Dedifferentiated amniotic fluid mesenchymal stem cell (primary cell): ENCODE results near the gene CNBD2.
"Not testable (repeated sequence)": the region's sequence is repeated elsewhere in the genome, so short reads cannot be mapped to it uniquely, and the experiment has no call there.

ENCODE experiments used
- DNase-seq: peaks from one replicate; pipeline ENCODE4 v3.0.0-alpha.2; 2016; ENCODE audit errors: extremely low spot score

Gene CNBD2

DNA sequence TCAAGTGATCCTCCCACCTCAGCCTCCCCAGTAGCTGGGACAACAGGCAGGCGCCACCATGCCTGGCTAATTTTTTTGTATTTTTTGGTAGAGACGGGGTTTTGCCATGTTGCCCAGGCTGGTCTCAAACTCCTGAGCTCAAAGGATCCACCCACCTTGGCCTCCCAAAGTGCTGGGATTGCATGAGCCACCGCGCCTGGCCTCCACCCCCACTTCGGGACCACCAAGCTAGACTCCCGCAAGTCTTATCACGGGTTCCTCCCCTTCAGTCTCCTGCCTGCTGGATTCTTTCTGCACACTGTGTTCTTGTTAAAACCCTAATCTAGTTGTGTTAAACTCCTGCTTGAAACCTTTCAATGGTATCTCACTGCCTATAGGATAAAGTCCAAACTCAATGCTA lies 57.7 kb downstream of the CNBD2 start:
- not testable (repeated sequence) for DNase-seq

GRCh38 chr20:36028106-36028808 lies 59.9 kb downstream of the CNBD2 start:
- DNase-seq, result no peak

- DNase-seq, result peak; percentile 18
Observed at GRCh38 chr20:36030149-36030548, 61.8 kb downstream of the CNBD2 start.

DNA sequence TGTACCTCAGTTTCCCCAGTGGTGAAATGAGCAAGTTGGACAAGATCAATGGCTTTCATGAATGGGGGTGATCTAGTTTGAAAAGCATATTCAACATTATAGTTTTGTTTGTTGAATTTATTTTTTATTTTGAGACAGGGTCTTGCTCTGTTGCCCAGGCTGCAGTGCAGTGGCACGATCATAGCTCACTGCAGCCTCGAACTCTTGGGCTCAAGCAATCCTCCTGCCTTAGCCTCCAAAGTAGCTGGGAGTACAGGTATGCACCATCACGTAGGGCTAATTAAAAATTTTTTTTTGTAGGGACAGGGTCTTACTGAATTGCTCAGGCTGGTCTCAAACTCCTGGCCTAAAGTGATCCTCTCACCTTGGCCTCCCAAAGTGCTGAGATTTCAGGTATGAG lies 63.4 kb downstream of the CNBD2 start:
- DNase-seq, result no peak

DNA sequence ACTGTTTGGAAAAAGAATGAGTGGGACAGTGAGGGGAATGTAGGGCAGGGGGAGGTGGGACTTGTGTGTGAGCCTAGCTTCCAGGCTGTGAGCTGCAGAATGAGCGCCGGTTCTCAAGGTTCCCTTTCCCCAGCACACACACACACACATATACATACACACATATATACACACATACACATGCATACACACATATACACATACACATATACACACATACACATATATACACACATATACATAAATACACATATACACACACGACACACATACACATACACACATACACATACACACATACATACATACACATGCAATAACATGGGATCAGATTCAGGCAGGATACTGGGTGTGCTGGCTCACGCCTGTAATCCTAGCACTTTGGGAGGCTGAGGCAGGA lies 66.5 kb downstream of the CNBD2 start:
- DNase-seq, result no peak

- no peak for DNase-seq
Observed at GRCh38 chr20:36035745-36036144, 67.4 kb downstream of the CNBD2 start.

DNA sequence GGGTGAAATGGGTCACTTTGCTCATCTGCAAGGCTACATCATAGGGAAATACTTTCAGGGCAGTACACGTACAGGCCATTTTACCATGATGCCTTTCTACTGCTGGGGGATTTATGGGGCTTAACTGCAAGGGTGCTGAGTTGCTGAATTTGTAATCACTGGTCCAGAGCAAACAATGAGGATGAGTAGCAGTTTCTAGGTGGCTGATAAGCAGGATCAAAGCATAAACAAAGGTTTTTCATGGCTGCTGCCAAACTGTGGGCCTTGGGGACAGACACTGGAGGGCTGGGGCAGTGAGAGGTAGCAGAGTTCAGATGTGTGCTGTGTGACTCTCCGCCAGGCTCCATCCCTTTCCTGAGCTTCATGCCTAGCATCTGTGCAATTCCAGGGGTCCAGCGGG lies 68.3 kb downstream of the CNBD2 start:
- no peak for DNase-seq

DNA sequence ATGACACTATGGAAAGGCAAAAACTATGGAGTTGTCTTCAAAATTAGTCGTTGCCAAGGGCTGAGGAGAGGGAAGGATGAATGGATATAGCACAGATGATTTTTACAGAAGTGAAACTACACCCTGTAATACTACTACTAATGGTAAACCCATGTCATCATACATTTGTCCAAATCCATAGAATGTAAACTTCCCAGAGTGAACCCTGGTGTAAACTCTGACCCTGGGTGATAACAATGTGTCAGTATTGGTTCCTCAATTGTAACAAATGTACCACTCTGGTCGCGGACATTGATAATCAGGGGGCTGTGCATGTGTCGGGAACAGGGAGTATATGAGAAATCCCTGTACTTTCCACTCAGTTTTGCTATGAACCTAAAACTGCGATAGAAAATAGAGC lies 72.2 kb downstream of the CNBD2 start:
- DNase-seq, result no peak

- DNase-seq, result no peak
Observed at GRCh38 chr20:36043441-36043840, 75.1 kb downstream of the CNBD2 start.

- DNase-seq, result no peak
Observed at GRCh38 chr20:36043892-36044515, 75.6 kb downstream of the CNBD2 start.

GRCh38 chr20:36045373-36045714 lies 77.0 kb downstream of the CNBD2 start:
- DNase-seq, result no peak

DNA sequence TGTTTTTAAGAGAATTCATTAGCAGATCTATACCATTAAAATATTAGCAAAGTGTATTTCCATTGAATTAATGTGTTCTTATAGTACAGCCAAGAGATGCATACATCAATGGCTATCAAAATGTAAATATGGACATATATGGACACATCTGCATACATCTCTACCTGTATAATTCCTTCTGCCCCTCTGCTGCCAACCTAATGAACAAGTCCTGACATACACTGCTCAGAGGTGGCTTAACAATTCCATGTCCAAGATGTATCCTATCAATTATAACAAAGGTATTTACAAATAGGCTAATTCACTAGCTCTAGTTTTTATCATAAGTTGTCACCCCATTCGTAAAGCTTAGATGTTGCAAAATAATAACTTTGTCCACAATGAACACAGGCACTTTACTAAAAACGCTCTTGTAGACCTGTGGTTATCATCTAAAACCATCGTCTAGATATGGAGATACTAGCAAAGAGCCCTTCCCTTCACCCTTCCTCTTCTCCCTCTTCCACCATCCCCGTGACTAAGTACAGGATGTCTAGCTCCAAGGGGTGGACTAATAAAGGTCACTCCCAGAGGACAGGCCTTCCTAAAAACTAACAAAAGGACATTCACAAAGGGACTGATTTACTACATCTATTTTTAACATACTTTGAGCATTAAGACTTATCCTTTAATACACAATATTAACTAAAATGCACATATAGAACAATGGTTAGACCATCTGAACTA lies 77.8 kb downstream of the CNBD2 start:
- not testable (repeated sequence) for DNase-seq

- not testable (repeated sequence) for DNase-seq
Observed at GRCh38 chr20:36049408-36049807, 81.0 kb downstream of the CNBD2 start.

DNA sequence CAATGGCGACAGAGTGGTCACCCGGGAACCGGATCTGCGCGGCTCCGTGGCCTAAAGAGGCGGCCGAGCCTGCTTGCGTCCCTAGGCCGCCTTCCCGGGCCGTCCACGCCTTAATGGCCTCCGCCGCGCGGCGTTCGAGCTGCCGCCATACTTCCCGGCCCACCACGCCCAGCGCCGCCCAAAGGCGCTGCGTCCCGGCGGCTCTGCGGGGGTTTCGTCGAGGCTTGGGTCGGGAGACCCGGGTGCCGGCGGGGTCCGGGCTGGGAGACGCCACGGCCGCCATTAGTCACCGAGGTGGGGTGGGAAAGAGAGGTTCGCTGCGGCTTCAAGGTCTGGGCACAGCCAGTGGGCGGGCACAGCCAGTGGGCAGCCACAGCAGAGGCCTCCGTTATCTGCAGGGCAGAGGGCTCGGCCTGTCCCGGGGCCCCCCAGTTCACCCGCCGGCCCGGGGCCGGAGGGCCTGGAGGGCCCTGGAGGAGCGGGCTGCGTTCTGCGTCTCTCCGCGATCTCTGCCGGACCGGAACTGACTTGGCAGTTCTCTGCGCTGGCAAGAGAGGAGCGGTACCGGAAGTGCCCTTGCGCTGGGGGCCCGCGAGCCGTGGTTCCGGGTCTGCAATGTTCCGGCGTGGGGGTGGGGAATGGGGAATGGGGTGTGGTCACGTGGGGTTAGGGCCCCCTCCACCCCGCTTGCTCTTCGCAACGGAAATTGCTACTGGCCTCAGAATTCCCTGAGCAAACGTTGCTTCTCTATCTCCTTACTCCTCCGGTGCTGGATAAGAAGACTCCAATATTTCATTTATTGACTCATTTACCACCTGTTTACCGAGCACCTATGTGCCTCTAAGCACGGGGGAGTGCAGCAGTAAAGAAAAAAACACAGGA lies 82.3 kb downstream of the CNBD2 start:
- peak; percentile 86 for DNase-seq

GRCh38 chr20:36051318-36052116 lies 83.1 kb downstream of the CNBD2 start:
- no peak for DNase-seq

DNA sequence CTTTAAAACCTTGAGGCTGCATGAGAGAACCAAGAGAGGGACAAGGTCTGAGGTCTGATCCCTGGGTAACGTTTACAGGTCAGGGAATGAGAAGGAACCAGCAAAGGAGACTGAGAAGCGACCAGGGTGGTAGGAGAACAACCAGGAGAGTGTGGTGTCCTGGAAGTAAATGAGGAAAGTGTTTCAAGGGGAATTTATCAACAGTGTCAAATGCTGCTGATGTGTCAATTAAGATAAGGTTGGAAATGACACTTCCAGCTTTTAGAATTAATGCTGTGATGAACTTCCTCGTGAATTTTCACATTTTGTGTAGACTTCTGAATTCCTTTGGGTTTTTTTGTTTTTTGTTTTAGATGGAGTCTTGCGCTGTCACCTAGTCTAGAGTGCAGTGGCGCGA lies 83.7 kb downstream of the CNBD2 start:
- DNase-seq, result no peak

- DNase-seq, result not testable (repeated sequence)
Observed at GRCh38 chr20:36053863-36054518, 85.6 kb downstream of the CNBD2 start.

DNA sequence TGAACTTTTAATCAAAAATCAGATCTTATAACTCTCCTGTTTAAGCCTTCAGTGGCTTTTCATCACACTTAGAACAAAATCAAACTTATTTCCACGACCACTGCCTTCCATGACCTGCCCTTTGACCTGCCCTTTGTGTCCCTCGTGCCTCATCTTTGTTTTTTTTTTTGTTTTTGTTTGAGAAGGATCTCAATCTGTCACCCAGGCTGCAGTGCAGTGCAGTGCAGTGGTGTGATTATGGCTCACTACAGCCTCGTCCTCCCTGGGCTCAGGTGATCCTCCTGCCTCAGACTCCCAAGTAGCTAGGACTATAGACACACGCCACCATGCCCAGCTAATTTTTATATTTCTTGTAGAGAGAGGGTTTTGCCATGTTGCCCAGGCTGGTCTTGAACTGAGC lies 86.8 kb downstream of the CNBD2 start:
- DNase-seq, result no peak

GRCh38 chr20:36060676-36061075 lies 92.3 kb downstream of the CNBD2 start:
- DNase-seq, result no peak

GRCh38 chr20:36061754-36062153 lies 93.4 kb downstream of the CNBD2 start:
- DNase-seq, result no peak

GRCh38 chr20:36062799-36063198 lies 94.4 kb downstream of the CNBD2 start:
- DNase-seq, result no peak
